Measurements from ENCODE around the gene RNF207. TPM values are rescaled to one million over a fixed set of nuclear protein-coding genes. Genes with fewer than 3 reads are reported as not detected.

RNF207 gene
- total RNA-seq, 2 donors from 2014 or later = 4.8 to 7.7 TPM

DNA sequence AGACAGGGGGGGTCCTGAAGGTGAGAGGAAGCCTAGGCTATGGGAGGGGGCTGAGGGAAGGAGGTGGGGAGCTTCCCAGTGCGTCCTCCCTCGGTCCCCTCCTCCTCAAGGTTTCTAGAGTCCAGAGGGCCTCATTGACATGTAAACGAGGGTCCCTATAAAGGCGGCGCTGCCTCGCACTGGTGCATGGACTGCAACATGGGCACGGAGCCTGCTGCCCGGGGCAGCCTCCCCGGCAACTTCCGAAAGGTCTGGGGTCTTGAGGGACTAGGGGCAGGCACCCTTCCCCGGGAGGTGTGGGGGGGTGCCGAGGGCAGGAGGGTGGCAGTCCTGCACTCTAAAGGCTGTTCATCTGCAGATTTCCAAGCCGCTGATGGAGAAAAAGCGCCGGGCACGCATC is 38.1 kb downstream of the RNF207 start, which contains the start of gene HES3:
TSS of gene HES3 (plus strand) at position 187 of the 400 bp plus-strand sequence. CDS start at position 374, 187 bp downstream.
- Mint-ChIP-seq H3K27me3 (ENCODE audit: insufficient read depth) (peaks cover 91% of the 10 kb centered on the region), H3K4me3 (peak within 1 kb of the TSS; percentile 38), H3K36me3 (ENCODE audit: low read depth) (no peaks in the 10 kb centered on the region), H3K9me3 (no peaks in the 10 kb centered on the region), H3K4me1 (peaks cover 6% of the 10 kb centered on the region), H3K27ac (no peak within 1 kb of the TSS)
- H3K4me3 ChIP-seq (ENCODE audit: low read length) = no peak within 1 kb of the TSS
- H3K4me1 ChIP-seq (ENCODE audit: control insufficient read depth, insufficient read depth, low read length) = peaks cover 3% of the 10 kb centered on the region
- no peaks in the 10 kb centered on the region for H3K36me3 ChIP-seq (ENCODE audit: control insufficient read depth, insufficient read depth, low read length)
- no peak within 1 kb of the TSS for H3K9ac ChIP-seq (ENCODE audit: extremely low read depth, low read length, poor library complexity, severe bottlenecking)
- TF ChIP-seq, protein P1, sequence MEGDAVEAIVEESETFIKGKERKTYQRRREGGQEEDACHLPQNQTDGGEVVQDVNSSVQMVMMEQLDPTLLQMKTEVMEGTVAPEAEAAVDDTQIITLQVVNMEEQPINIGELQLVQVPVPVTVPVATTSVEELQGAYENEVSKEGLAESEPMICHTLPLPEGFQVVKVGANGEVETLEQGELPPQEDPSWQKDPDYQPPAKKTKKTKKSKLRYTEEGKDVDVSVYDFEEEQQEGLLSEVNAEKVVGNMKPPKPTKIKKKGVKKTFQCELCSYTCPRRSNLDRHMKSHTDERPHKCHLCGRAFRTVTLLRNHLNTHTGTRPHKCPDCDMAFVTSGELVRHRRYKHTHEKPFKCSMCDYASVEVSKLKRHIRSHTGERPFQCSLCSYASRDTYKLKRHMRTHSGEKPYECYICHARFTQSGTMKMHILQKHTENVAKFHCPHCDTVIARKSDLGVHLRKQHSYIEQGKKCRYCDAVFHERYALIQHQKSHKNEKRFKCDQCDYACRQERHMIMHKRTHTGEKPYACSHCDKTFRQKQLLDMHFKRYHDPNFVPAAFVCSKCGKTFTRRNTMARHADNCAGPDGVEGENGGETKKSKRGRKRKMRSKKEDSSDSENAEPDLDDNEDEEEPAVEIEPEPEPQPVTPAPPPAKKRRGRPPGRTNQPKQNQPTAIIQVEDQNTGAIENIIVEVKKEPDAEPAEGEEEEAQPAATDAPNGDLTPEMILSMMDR (conservative IDR thresholded peaks at IDR 0.05) = no peak
- DNase-seq = peak; percentile 71
- no peaks in the 10 kb centered on the region for H3K9me3 ChIP-seq (ENCODE audit: control insufficient read depth, low read length)
- no peak within 1 kb of the TSS for H3K27ac ChIP-seq (ENCODE audit: low read depth, low read length)
- H3K27me3 ChIP-seq (ENCODE audit: control insufficient read depth, insufficient read depth, low read length, poor library complexity, severe bottlenecking) = peaks cover 90% of the 10 kb centered on the region
- WGBS, 2 experiments (ENCODE audit: insufficient coverage in 1 of 2, insufficient read length in 1 of 2) = 4 to 5% methylated on average over 7 to 16 of the region's 16 CpGs

DNA sequence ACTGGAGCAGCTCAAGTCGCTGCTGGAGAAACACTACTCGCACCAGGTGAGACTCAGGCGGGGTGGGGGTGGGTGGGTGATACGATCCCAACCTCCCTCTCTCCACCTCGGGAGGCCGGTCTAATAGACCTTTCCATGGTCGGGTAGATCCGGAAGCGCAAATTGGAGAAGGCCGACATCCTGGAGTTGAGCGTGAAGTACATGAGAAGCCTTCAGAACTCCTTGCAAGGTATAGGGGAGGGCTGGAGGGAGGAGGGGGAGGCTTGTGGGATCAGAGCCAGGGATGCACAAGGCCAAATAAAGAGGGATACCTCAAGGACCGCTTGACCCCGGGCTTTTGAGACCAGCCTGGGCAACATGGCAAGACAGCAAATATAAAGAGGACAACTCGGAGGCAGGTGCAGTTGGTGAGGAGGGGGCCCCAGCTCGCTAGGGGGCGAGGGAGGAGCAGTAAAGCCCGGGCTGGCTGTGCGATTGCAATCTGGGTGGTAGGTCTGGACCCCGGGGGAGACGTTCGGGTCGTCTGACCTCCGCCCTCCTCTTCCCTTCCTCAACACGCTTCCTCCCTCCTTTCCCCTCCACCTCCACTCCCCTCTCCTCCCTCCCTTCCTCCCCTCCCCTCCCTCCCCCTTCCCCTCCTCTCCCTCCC is 38.6 kb downstream of the RNF207 start:
- H3K4me1 ChIP-seq (ENCODE audit: control insufficient read depth, insufficient read depth, low read length) = peaks cover 3% of the 10 kb centered on the region
- H3K27ac ChIP-seq (ENCODE audit: low read depth, low read length) = no peak overlapping the region
- H3K9ac ChIP-seq (ENCODE audit: extremely low read depth, low read length, poor library complexity, severe bottlenecking) = no peak overlapping the region
- Mint-ChIP-seq H3K36me3 (ENCODE audit: low read depth) (no peaks in the 10 kb centered on the region), H3K27ac (no peak overlapping the region), H3K4me3 (peak overlapping the region; percentile 38), H3K27me3 (ENCODE audit: insufficient read depth) (peaks cover 89% of the 10 kb centered on the region), H3K9me3 (no peaks in the 10 kb centered on the region), H3K4me1 (peaks cover 6% of the 10 kb centered on the region)
- WGBS, 2 experiments (ENCODE audit: insufficient coverage in 1 of 2, insufficient read length in 1 of 2) = 1 to 5% methylated on average over 9 to 21 of the region's 24 CpGs
- H3K4me3 ChIP-seq (ENCODE audit: low read length) = no peak overlapping the region
- no peaks in the 10 kb centered on the region for H3K9me3 ChIP-seq (ENCODE audit: control insufficient read depth, low read length)
- no peaks in the 10 kb centered on the region for H3K36me3 ChIP-seq (ENCODE audit: control insufficient read depth, insufficient read depth, low read length)
- H3K27me3 ChIP-seq (ENCODE audit: control insufficient read depth, insufficient read depth, low read length, poor library complexity, severe bottlenecking) = peaks cover 93% of the 10 kb centered on the region
- DNase-seq = no peak
- TF ChIP-seq, protein P1 (conservative IDR thresholded peaks at IDR 0.05) = no peak

DNA sequence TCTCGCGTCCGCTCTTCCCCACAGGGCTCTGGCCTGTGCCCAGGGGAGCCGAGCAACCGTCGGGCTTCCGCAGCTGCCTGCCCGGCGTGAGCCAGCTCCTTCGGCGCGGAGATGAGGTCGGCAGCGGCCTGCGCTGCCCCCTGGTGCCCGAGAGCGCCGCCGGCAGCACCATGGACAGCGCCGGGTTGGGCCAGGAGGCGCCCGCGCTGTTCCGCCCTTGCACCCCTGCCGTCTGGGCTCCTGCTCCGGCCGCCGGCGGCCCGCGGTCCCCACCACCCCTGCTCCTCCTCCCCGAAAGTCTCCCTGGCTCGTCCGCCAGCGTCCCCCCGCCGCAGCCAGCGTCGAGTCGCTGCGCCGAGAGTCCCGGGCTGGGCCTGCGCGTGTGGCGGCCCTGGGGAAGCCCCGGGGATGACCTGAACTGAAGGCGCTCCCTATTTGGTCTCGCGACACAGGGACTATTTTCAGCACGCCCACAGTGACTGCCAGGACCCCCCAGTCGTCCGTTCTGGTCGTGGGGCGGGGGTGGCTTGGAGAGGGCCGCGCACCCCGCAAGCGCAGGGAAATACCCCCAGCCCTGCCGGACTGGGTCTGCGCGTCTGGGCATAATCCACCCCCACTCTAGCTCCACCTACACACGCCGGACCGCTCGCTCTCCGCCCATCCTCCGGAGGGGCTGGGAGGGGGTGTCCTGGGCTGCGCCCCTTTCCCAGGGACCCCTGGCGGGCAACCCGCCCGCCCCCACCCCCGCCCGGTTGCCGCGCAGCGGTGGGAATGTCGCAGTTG is 39.4 kb downstream of the RNF207 start:
- no peak overlapping the region for H3K4me3 ChIP-seq (ENCODE audit: low read length)
- peaks cover 3% of the 10 kb centered on the region for H3K4me1 ChIP-seq (ENCODE audit: control insufficient read depth, insufficient read depth, low read length)
- DNase-seq = peak; percentile 96
- no peaks in the 10 kb centered on the region for H3K36me3 Mint-ChIP-seq (ENCODE audit: low read depth)
- WGBS, 2 experiments (ENCODE audit: insufficient coverage in 1 of 2, insufficient read length in 1 of 2) = 0 to 1% methylated on average over 5 to 79 of the region's 79 CpGs
- H3K4me1 Mint-ChIP-seq = peaks cover 8% of the 10 kb centered on the region
- H3K4me3 Mint-ChIP-seq = peak overlapping the region; percentile 38
- H3K9ac ChIP-seq (ENCODE audit: extremely low read depth, low read length, poor library complexity, severe bottlenecking) = no peak overlapping the region
- H3K27ac Mint-ChIP-seq = no peak overlapping the region
- H3K9me3 ChIP-seq (ENCODE audit: control insufficient read depth, low read length) = no peaks in the 10 kb centered on the region
- no peaks in the 10 kb centered on the region for H3K36me3 ChIP-seq (ENCODE audit: control insufficient read depth, insufficient read depth, low read length)
- H3K27ac ChIP-seq (ENCODE audit: low read depth, low read length) = peak overlapping the region; percentile 24
- H3K27me3 ChIP-seq (ENCODE audit: control insufficient read depth, insufficient read depth, low read length, poor library complexity, severe bottlenecking) = peaks cover 95% of the 10 kb centered on the region
- TF ChIP-seq, protein P1 (conservative IDR thresholded peaks at IDR 0.05) = peak; percentile 89
- no peaks in the 10 kb centered on the region for H3K9me3 Mint-ChIP-seq
- H3K27me3 Mint-ChIP-seq (ENCODE audit: insufficient read depth) = peaks cover 87% of the 10 kb centered on the region

All from endodermal cell (in vitro differentiated cells).